CD4-positive, CD25-positive, alpha-beta regulatory T cell (primary cell): ENCODE data around the gene ARMC5. TPM values are rescaled to one million over a fixed set of nuclear protein-coding genes. Genes with fewer than 3 reads are reported as not detected.
A peak's percentile ranks its signal among the peaks of the same experiment; 100 is the strongest.

Source experiments
- ATAC-seq, 2 donors: fragments of 150-1000 bp; cut with Tn5 transposase; one replicate each; pipeline ENCODE4 v1.10.0; 2021; ENCODE audit warnings: low read depth in 2 of 2, moderate number of reproducible peaks in 2 of 2, moderate library complexity in 1 of 2
- DNase-seq, 3 donors: peaks; one replicate each; pipeline versions ENCODE4 v3.0.0 to v3.0.0-alpha.2; 2012 to 2022; ENCODE audit warnings: mixed read lengths in 1 of 3
- H3K27ac ChIP-seq: one replicate; pipeline ENCODE4 v1.7.0; 2013; ENCODE audit warnings: mild to moderate bottlenecking, low read length; ENCODE audit not compliant: insufficient read depth, poor library complexity, severe bottlenecking
- H3K27me3 ChIP-seq: one replicate; pipeline ENCODE4 v1.7.0; 2013; ENCODE audit warnings: low read length; ENCODE audit not compliant: control insufficient read depth, insufficient read depth
- H3K36me3 ChIP-seq: one replicate; pipeline ENCODE4 v1.7.0; 2013; ENCODE audit warnings: mild to moderate bottlenecking, low read length, moderate library complexity; ENCODE audit not compliant: control insufficient read depth, insufficient read depth
- H3K4me1 ChIP-seq: 2 replicates; pipeline ENCODE4 v1.7.0; 2013; ENCODE audit warnings: mild to moderate bottlenecking, low read length; ENCODE audit not compliant: insufficient read depth, control insufficient read depth, poor library complexity, severe bottlenecking
- H3K4me3 ChIP-seq: one replicate; pipeline ENCODE4 v1.7.0; 2013; ENCODE audit warnings: low read depth, mild to moderate bottlenecking, low read length, moderate library complexity
- H3K9me3 ChIP-seq, 2 experiments: 1 replicate in 1 of 2; 2 replicates in 1 of 2; pipeline ENCODE4 v1.7.0; 2013; ENCODE audit warnings: low read length in 2 of 2, mild to moderate bottlenecking in 1 of 2, moderate library complexity in 1 of 2; ENCODE audit not compliant: control insufficient read depth in 2 of 2
- H3K27ac Mint-ChIP-seq, 3 donors: one replicate each; pipeline ENCODE4 v1.8.0; 2020 to 2022; ENCODE audit warnings: mild to moderate bottlenecking in 3 of 3, mixed read lengths in 3 of 3, moderate library complexity in 2 of 3
- H3K27me3 Mint-ChIP-seq: one replicate; pipeline ENCODE4 v1.8.0; 2022; ENCODE audit warnings: mild to moderate bottlenecking, mixed read lengths
- H3K36me3 Mint-ChIP-seq: one replicate; pipeline ENCODE4 v1.8.0; 2020; ENCODE audit warnings: mixed read lengths
- H3K4me1 Mint-ChIP-seq, 4 donors: one replicate each; pipeline ENCODE4 v1.8.0; 2020 to 2022; ENCODE audit warnings: mixed read lengths in 4 of 4, mild to moderate bottlenecking in 1 of 4
- H3K4me3 Mint-ChIP-seq, 4 donors: one replicate each; pipeline ENCODE4 v1.8.0; 2020 to 2022; ENCODE audit warnings: mild to moderate bottlenecking in 4 of 4, mixed read lengths in 4 of 4, moderate library complexity in 3 of 4
- H3K9me3 Mint-ChIP-seq, 7 donors: one replicate each; pipeline ENCODE4 v1.8.0; 2020 to 2022; ENCODE audit warnings: mixed read lengths in 7 of 7, mild to moderate bottlenecking in 3 of 7, moderate library complexity in 2 of 7
- polyA plus RNA-seq, 4 donors: library from polyadenylated mRNA; unstranded; fragments of 300-500 nt; fragmentation: Illumina TruSeq; gene quantifications; one replicate each; pipeline ENCODE4 v1.2.3, GENCODE V29; 2021
- total RNA-seq: library from RNA; stranded (reverse); gene quantifications from one replicate; pipeline ENCODE4 v1.2.3, GENCODE V29; 2022

ARMC5 gene
- total and polyA plus RNA-seq, 5 donors from 2014 or later: 4.0 to 11.4 (median 5.8) TPM

GRCh38 chr16:31472709-31473203, 13.5 kb downstream of the ARMC5 start:
- Histone ChIP-seq H3K4me3 (no peak overlapping the region), H3K27me3 (no peaks in the 10 kb centered on the region), H3K4me1 (peaks cover 33% of the 10 kb centered on the region), H3K27ac (no peak overlapping the region), H3K36me3 (no peaks in the 10 kb centered on the region), H3K9me3 (no peaks in the 10 kb centered on the region)
- Mint-ChIP-seq H3K4me1 (peaks cover 0 to 24% (median 8%) of the 10 kb centered on the region in 4 donors), H3K4me3 (peak overlapping the region; percentile 72 to 97 (median 82)), H3K36me3 (no peaks in the 10 kb centered on the region), H3K9me3 (peaks cover 0 to 3% (median 0%) of the 10 kb centered on the region in 7 donors), H3K27ac (peak overlapping the region in 1 of 3 donors; percentile 67), H3K27me3 (peaks cover 9% of the 10 kb centered on the region)
- DNase-seq: peak in 1 of 3 donors; percentile 48
- no peak for ATAC-seq

- ATAC-seq: no peak
- H3K27me3 Mint-ChIP-seq: peaks cover 9% of the 10 kb centered on the region
Measured at GRCh38 chr16:31473264-31473984, 14.1 kb downstream of the ARMC5 start.

GRCh38 chr16:31474173-31474714, 14.9 kb downstream of the ARMC5 start:
- Mint-ChIP-seq H3K27me3 (peaks cover 9% of the 10 kb centered on the region), H3K4me3 (peak overlapping the region in 1 of 4 donors; percentile 84), H3K36me3 (no peaks in the 10 kb centered on the region), H3K4me1 (peaks cover 0 to 31% (median 6%) of the 10 kb centered on the region in 4 donors), H3K27ac (no peak overlapping the region), H3K9me3 (no peaks in the 10 kb centered on the region)
- H3K27ac ChIP-seq: no peak overlapping the region
- no peak for ATAC-seq
- no peak for DNase-seq
- no peaks in the 10 kb centered on the region for H3K9me3 ChIP-seq
- peaks cover 33% of the 10 kb centered on the region for H3K4me1 ChIP-seq
- H3K36me3 ChIP-seq: no peaks in the 10 kb centered on the region
- no peaks in the 10 kb centered on the region for H3K27me3 ChIP-seq
- H3K4me3 ChIP-seq: no peak overlapping the region

More at GRCh38 chr16:31473264-31473984, 14.1 kb downstream of the ARMC5 start:
- H3K27ac Mint-ChIP-seq: peak overlapping the region in 1 of 3 donors; percentile 14
- peak overlapping the region; percentile 13 to 84 (median 46) for H3K4me3 Mint-ChIP-seq
- Histone ChIP-seq H3K36me3 (no peaks in the 10 kb centered on the region), H3K4me1 (peaks cover 33% of the 10 kb centered on the region), H3K27ac (no peak overlapping the region), H3K4me3 (no peak overlapping the region), H3K9me3 (no peaks in the 10 kb centered on the region), H3K27me3 (no peaks in the 10 kb centered on the region)
- no peak for DNase-seq
- peaks cover 0 to 29% (median 6%) of the 10 kb centered on the region in 4 donors for H3K4me1 Mint-ChIP-seq
- peaks cover 0 to 3% (median 0%) of the 10 kb centered on the region in 7 donors for H3K9me3 Mint-ChIP-seq
- H3K36me3 Mint-ChIP-seq: no peaks in the 10 kb centered on the region

- no peak overlapping the region for H3K27ac ChIP-seq
- DNase-seq: no peak
- no peaks in the 10 kb centered on the region for H3K36me3 ChIP-seq
- no peaks in the 10 kb centered on the region for H3K27me3 ChIP-seq
- Mint-ChIP-seq H3K27ac (no peak overlapping the region), H3K27me3 (peaks cover 9% of the 10 kb centered on the region), H3K9me3 (no peaks in the 10 kb centered on the region), H3K36me3 (no peaks in the 10 kb centered on the region), H3K4me3 (peak overlapping the region; percentile 5 to 89 (median 65)), H3K4me1 (peaks cover 0 to 31% (median 6%) of the 10 kb centered on the region in 4 donors)
- no peak for ATAC-seq
- H3K4me1 ChIP-seq: peaks cover 33% of the 10 kb centered on the region
- H3K9me3 ChIP-seq: no peaks in the 10 kb centered on the region
- H3K4me3 ChIP-seq: no peak overlapping the region
Measured at GRCh38 chr16:31474773-31475738, 15.8 kb downstream of the ARMC5 start.

- Mint-ChIP-seq H3K27ac (peak overlapping the region in 2 of 3 donors; percentile 56 to 88), H3K9me3 (no peaks in the 10 kb centered on the region), H3K36me3 (no peaks in the 10 kb centered on the region), H3K4me3 (peak overlapping the region; percentile 78 to 89 (median 81)), H3K27me3 (peaks cover 9% of the 10 kb centered on the region), H3K4me1 (peaks cover 0 to 31% (median 6%) of the 10 kb centered on the region in 4 donors)
- DNase-seq (peak in 1 of 3 donors; percentile 27), ATAC-seq (no peak)
- no peak overlapping the region for H3K4me3 ChIP-seq
- H3K4me1 ChIP-seq: peaks cover 33% of the 10 kb centered on the region
- no peak overlapping the region for H3K27ac ChIP-seq
- H3K36me3 ChIP-seq: no peaks in the 10 kb centered on the region
- H3K27me3 ChIP-seq: no peaks in the 10 kb centered on the region
- no peaks in the 10 kb centered on the region for H3K9me3 ChIP-seq
Measured at GRCh38 chr16:31475946-31476302, 16.6 kb downstream of the ARMC5 start.

- Histone ChIP-seq H3K36me3 (no peaks in the 10 kb centered on the region), H3K4me3 (peak overlapping the region; percentile 37), H3K9me3 (no peaks in the 10 kb centered on the region), H3K27me3 (no peaks in the 10 kb centered on the region), H3K27ac (peak overlapping the region; percentile 55), H3K4me1 (peaks cover 31% of the 10 kb centered on the region)
- peak; percentile 89 to 92 for ATAC-seq
- H3K27me3 Mint-ChIP-seq: peaks cover 5% of the 10 kb centered on the region
- H3K4me1 Mint-ChIP-seq: peaks cover 0 to 28% (median 6%) of the 10 kb centered on the region in 4 donors
- peak overlapping the region in 2 of 3 donors; percentile 56 to 88 for H3K27ac Mint-ChIP-seq
- H3K4me3 Mint-ChIP-seq: peak overlapping the region; percentile 79 to 94 (median 86)
- H3K36me3 Mint-ChIP-seq: no peaks in the 10 kb centered on the region
- peak; percentile 73 to 92 (median 81) for DNase-seq
- H3K9me3 Mint-ChIP-seq: no peaks in the 10 kb centered on the region
Measured at GRCh38 chr16:31476303-31477219, 17.3 kb downstream of the ARMC5 start.
